Progenitor cell of endocrine pancreas (in vitro differentiated cells): Measurements from ENCODE around the gene HTR3A. TPM values are rescaled to one million over a fixed set of nuclear protein-coding genes. Genes with fewer than 3 reads are reported as not detected.

ENCODE experiments used
- DNase-seq: peaks from one replicate; pipeline ENCODE4 v3.0.0; 2021; ENCODE audit warnings: low spot score; ENCODE audit not compliant: unreplicated experiment
- H3K27ac Mint-ChIP-seq: 2 replicates; pipeline ENCODE4 v1.8.0; 2021; ENCODE audit warnings: mild to moderate bottlenecking, moderate library complexity, mixed read lengths
- H3K27me3 Mint-ChIP-seq: 2 replicates; pipeline ENCODE4 v1.8.0; 2021; ENCODE audit warnings: mixed read lengths
- H3K36me3 Mint-ChIP-seq: 2 replicates; pipeline ENCODE4 v1.8.0; 2022; ENCODE audit warnings: mixed read lengths; ENCODE audit not compliant: insufficient read depth
- H3K4me1 Mint-ChIP-seq: 2 replicates; pipeline ENCODE4 v1.8.0; 2021; ENCODE audit warnings: low read depth, mixed read lengths
- H3K4me3 Mint-ChIP-seq: 2 replicates; pipeline ENCODE4 v1.8.0; 2021; ENCODE audit warnings: low read depth, mild to moderate bottlenecking, moderate library complexity, mixed read lengths
- H3K9me3 Mint-ChIP-seq: 2 replicates; pipeline ENCODE4 v1.8.0; 2021; ENCODE audit warnings: low read depth, mixed read lengths
- CTCF ChIP-seq: fragments of 200-600 bp; sonication (generic); IDR thresholded peaks from one replicate; pipeline ENCODE4 v1.5.0; 2021; ENCODE audit warnings: antibody characterized with exemption, mild to moderate bottlenecking; ENCODE audit not compliant: unreplicated experiment
- total RNA-seq: library from RNA; stranded (reverse); gene quantifications from 2 replicates; pipeline ENCODE4 v1.2.1, GENCODE V29; 2021

Gene HTR3A
- total RNA-seq, 1 donor from 2014 or later, result not detected

GRCh38 chr11:114027391-114027790 is 52.5 kb downstream of the HTR3A start:
- TF ChIP-seq CTCF, result no peak
- Mint-ChIP-seq H3K4me1 (no peaks in the 10 kb centered on the region), H3K4me3 (no peak overlapping the region), H3K27me3 (peaks cover 43% of the 10 kb centered on the region), H3K36me3 (no peaks in the 10 kb centered on the region), H3K9me3 (no peaks in the 10 kb centered on the region), H3K27ac (no peak overlapping the region)
- DNase-seq, result no peak

GRCh38 chr11:114027926-114028325 is 53.0 kb downstream of the HTR3A start:
- Mint-ChIP-seq H3K9me3 (no peaks in the 10 kb centered on the region), H3K4me1 (no peaks in the 10 kb centered on the region), H3K4me3 (no peak overlapping the region), H3K27ac (no peak overlapping the region), H3K27me3 (peaks cover 43% of the 10 kb centered on the region), H3K36me3 (no peaks in the 10 kb centered on the region)
- TF ChIP-seq CTCF, result no peak
- no peak for DNase-seq

GRCh38 chr11:114031246-114031966 is 56.5 kb downstream of the HTR3A start:
- Mint-ChIP-seq H3K27ac (no peak overlapping the region), H3K9me3 (no peaks in the 10 kb centered on the region), H3K36me3 (no peaks in the 10 kb centered on the region), H3K27me3 (peaks cover 37% of the 10 kb centered on the region), H3K4me1 (no peaks in the 10 kb centered on the region), H3K4me3 (no peak overlapping the region)
- no peak for DNase-seq
- TF ChIP-seq CTCF, result no peak

GRCh38 chr11:114031967-114032320 is 57.0 kb downstream of the HTR3A start:
- Mint-ChIP-seq H3K27me3 (peaks cover 33% of the 10 kb centered on the region), H3K4me1 (no peaks in the 10 kb centered on the region), H3K36me3 (no peaks in the 10 kb centered on the region)

DNA sequence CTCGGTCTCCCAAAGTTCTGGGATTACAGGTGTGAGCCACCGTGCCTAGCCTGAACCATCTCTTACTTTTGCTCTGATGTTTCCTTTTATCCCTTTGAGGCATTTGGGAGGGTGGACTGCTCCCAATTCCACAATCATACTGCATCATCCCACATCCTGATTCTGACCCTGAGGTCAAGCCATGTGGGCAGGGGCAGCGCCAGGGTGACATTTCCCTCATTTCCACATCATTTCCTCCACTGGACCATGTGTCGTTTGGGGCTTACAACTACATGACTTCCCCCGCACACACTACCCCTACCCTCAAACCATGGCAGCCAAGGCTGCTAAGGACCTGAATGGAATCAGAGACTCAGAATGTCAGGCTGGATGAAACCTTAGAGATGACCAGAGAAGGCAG is 58.2 kb downstream of the HTR3A start:
- Mint-ChIP-seq H3K27me3 (peaks cover 26% of the 10 kb centered on the region), H3K4me1 (no peaks in the 10 kb centered on the region), H3K36me3 (no peaks in the 10 kb centered on the region), H3K9me3 (no peaks in the 10 kb centered on the region), H3K4me3 (no peak overlapping the region), H3K27ac (no peak overlapping the region)
- TF ChIP-seq CTCF, result no peak
- no peak for DNase-seq

More at GRCh38 chr11:114031967-114032320, 57.0 kb downstream of the HTR3A start:
- Mint-ChIP-seq H3K9me3 (no peaks in the 10 kb centered on the region), H3K27ac (no peak overlapping the region), H3K4me3 (no peak overlapping the region)
- DNase-seq, result no peak
- no peak for TF ChIP-seq CTCF
